GM19238 (cell line): ENCODE data around the gene GJA9.
"Not testable (repeated sequence)": the region's sequence is repeated elsewhere in the genome, so short reads cannot be mapped to it uniquely, and the experiment has no call there.

Experiments
- DNase-seq: peaks from one replicate; pipeline ENCODE4 v3.0.0; 2011; ENCODE audit warnings: low spot score; ENCODE audit not compliant: insufficient read length

Gene GJA9

GRCh38 chr1:38881487-38881886 lies at the start of gene GJA9:
GJA9 (minus strand) TSS chr1:38881587; CDS start chr1:38876098, 5,489 bp downstream.
- no peak for DNase-seq

GRCh38 chr1:38929476-38929875 lies 48.1 kb upstream of the GJA9 start:
- no peak for DNase-seq

- no peak for DNase-seq
These were observed 47.7 kb upstream of the GJA9 start for GRCh38 chr1:38929054-38929453.

GRCh38 chr1:38926091-38926490 lies 44.7 kb upstream of the GJA9 start:
- DNase-seq = no peak

- DNase-seq = no peak
These were observed 44.0 kb upstream of the GJA9 start for GRCh38 chr1:38925391-38925790.

- no peak for DNase-seq
These were observed 42.2 kb upstream of the GJA9 start for GRCh38 chr1:38923607-38924006.

GRCh38 chr1:38919130-38919529 lies 37.7 kb upstream of the GJA9 start:
- DNase-seq = no peak

GRCh38 chr1:38918568-38918967 lies 37.2 kb upstream of the GJA9 start:
- no peak for DNase-seq

GRCh38 chr1:38917772-38918171 lies 36.4 kb upstream of the GJA9 start:
- no peak for DNase-seq

- no peak for DNase-seq
These were observed 36.0 kb upstream of the GJA9 start for GRCh38 chr1:38917337-38917736.

- no peak for DNase-seq
These were observed 34.1 kb upstream of the GJA9 start for GRCh38 chr1:38915352-38915948.

GRCh38 chr1:38914908-38915307 lies 33.5 kb upstream of the GJA9 start:
- DNase-seq = not testable (repeated sequence)

- no peak for DNase-seq
These were observed 27.4 kb upstream of the GJA9 start for GRCh38 chr1:38908821-38909220.

GRCh38 chr1:38905985-38906384 lies 24.6 kb upstream of the GJA9 start:
- DNase-seq = no peak

- DNase-seq = no peak
These were observed 18.2 kb upstream of the GJA9 start for GRCh38 chr1:38899560-38899959.

GRCh38 chr1:38898653-38899230 lies 17.4 kb upstream of the GJA9 start:
- DNase-seq = no peak

- no peak for DNase-seq
These were observed 14.8 kb upstream of the GJA9 start for GRCh38 chr1:38896169-38896568.

- DNase-seq = no peak
These were observed 11.6 kb upstream of the GJA9 start for GRCh38 chr1:38892976-38893375.

GRCh38 chr1:38891753-38892152 lies 10.4 kb upstream of the GJA9 start:
- DNase-seq = no peak

GRCh38 chr1:38889589-38889988 lies 8.2 kb upstream of the GJA9 start:
- no peak for DNase-seq

- no peak for DNase-seq
These were observed 7.3 kb upstream of the GJA9 start for GRCh38 chr1:38888423-38889333.

GRCh38 chr1:38885092-38885491 lies 3.7 kb upstream of the GJA9 start:
- DNase-seq = no peak
